ENCODE measurements around the gene CNGA3.

CNGA3 gene

GRCh38 chr2:98378901-98379300, 32.6 kb downstream of the CNGA3 start:
- DNase-seq: no peak

GRCh38 chr2:98379311-98380202, 33.3 kb downstream of the CNGA3 start:
- no peak for DNase-seq

GRCh38 chr2:98380203-98380535, 33.9 kb downstream of the CNGA3 start:
- DNase-seq: no peak

DNA sequence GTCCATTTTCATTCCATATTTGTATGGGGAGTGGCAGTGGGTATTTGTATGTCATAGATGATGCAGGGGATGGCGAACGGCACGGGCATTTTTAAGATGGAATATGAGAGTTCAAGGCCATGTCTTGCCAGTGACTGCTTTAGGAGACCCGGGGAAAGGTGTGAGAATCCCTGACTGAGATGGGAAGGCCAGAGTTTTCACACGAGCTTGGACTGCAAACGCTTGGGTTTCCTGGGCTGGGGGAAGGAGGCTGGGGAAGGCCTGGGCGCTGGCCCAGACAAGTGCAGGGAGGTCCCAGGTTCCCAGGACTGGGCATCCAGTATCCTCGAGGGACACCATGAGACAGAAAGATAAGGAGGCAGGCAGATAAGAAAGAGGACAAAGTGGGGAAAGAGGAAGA, 35.2 kb downstream of the CNGA3 start:
- DNase-seq: no peak

GRCh38 chr2:98382086-98382485, 35.8 kb downstream of the CNGA3 start:
- DNase-seq: no peak

- DNase-seq: no peak
Measured at GRCh38 chr2:98382739-98383138, 36.5 kb downstream of the CNGA3 start.

DNA sequence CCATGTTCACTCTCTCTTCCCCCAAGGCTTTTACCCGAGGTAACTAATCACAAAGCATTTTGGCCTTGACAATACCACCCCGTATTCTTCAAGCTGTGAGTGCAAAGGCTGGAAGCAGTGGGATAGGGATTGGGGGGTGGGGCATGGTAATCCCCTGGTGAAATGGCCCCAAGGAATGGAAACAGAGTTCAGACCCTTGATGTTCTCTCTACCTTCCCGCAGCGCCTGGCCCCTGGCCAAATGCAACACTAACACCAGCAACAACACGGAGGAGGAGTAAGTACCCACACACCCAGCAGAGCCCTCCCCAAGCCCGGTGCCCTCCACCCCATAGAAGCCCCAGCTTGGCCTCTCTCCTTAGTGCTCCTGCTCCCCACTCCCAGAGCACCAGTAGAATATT, 36.9 kb downstream of the CNGA3 start:
- DNase-seq: no peak

DNA sequence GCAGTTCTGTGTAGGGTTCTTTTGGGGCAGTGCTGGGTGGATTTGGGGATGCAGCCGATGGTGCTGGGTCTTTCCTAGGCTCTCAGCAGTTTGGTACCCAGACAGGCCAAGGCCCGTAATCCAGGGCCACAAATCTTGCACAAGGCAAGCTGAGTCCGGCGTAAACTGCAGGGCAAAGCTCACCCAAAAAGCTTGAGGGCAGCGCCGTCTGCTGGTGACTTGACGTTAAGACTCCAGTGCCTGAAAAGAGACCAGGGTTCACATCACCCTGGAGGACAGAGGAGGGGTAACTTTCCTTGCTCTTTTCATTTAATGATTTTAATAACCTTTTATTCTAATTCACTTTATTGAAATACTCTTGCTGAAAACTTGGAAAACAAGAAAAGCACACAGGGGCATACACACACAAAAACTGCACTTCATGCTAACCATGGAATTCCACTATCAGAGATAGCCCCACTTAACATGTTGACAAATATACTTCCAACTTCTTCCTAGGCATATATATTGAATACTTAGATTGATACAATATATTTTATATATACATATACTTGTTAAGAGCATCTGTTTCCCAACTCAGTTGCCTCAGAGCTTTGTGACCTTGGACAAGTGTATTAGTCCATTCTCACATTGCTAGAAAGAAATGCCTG, 38.9 kb downstream of the CNGA3 start:
- peak; percentile 60 for DNase-seq

DNA sequence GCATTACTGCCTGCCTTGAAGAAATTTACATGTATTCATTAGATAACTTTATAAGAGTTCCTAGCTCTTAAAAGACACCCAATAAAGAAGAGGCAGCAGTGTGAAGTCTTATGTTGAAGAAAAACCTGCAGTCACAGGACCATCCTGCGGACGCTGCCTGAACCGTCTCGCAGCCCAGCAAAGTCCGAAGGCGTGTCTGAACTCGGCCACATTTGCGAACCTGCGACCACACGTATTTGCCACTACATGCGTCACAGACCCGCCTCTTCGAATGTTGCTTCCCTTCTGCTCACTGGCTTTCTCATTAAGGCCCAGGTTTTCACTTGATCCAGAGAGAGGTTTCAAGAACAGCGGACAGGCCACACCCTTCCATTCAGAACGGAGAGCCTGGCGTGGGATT, 41.2 kb downstream of the CNGA3 start:
- DNase-seq: no peak

GRCh38 chr2:98388081-98388480, 41.8 kb downstream of the CNGA3 start:
- no peak for DNase-seq

DNA sequence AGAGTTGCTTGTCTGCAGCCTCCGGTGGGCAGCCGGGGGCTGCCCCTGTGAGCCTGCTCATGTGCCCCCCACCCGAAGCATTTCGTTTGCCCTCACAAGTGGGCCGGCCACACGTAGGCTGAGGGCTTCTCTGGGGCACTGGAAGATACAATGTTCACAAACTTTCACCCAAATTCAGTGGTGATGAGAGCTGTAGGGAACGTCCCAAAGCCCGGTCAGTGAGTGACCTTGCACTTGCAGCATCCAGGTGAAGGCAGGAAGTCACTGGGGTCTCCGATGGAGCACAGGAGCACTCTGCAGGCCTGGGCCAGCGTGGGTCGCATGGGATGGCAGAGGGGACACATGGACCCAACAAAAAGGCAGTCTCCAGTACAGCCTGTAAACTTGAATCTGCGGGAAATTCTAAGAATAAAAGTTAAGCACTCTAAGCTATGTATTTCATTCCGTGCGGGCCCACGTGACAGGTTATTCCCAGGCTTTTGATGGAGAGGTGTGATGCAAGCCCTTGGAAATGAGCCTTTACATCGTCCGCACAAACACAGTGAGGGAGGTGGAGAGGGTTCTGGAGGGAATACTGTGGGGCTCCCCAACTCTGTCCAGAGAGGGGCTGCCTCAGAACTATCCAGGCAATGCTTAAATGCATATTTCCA, 42.5 kb downstream of the CNGA3 start:
- DNase-seq: no peak

GRCh38 chr2:98389251-98389605, 43.0 kb downstream of the CNGA3 start:
- no peak for DNase-seq

- no peak for DNase-seq
Measured at GRCh38 chr2:98390571-98391476, 44.6 kb downstream of the CNGA3 start.

DNA sequence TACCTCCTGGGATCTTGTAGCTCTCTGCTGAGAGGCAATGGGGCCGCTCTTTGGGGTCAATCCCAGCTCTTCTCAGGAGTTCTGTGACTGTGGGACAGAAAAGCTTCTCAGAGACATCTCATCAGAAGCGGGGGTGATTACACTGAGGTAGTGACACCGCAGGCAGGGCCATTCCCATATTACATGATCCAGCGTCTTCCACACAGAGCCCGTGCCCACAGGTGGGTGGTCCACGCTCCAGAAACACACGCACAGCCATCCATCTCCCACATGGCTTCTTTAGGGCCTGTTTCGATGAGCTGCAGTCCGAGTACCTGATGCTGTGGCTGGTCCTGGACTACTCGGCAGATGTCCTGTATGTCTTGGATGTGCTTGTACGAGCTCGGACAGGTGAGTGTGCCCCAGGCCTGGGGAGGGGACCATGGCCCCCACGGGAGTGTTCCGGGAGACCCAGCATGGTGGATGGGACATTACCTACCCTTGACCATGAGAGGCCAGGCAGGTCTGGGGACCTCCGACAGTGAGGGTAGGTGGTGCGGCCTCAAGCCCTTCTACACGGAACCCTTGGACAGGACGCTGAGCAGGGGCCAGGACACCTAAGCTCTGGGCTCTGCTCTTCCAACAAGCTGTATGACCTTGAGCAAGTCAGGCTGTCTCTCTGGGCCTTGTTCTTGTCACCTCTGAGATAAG, 45.5 kb downstream of the CNGA3 start:
- no peak for DNase-seq

DNA sequence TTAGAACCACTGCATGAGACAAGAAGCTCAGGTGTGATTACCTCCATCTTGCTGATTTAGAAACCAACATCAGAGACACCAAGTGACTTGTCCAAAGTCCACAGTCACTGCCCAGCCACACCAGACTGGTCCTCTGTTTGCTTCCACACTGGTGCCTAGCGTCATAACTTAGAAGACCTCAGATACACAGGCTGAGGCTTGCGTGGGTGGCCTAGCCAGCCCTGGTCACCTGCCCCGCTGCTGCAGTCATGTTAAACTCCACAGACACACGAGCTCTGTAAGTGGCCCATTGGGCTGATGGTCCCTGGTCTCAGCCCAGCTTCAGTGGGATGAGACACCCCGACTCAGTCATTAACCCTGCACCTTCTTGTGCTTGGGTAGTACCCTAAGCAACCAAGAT, 47.1 kb downstream of the CNGA3 start:
- DNase-seq: no peak

DNA sequence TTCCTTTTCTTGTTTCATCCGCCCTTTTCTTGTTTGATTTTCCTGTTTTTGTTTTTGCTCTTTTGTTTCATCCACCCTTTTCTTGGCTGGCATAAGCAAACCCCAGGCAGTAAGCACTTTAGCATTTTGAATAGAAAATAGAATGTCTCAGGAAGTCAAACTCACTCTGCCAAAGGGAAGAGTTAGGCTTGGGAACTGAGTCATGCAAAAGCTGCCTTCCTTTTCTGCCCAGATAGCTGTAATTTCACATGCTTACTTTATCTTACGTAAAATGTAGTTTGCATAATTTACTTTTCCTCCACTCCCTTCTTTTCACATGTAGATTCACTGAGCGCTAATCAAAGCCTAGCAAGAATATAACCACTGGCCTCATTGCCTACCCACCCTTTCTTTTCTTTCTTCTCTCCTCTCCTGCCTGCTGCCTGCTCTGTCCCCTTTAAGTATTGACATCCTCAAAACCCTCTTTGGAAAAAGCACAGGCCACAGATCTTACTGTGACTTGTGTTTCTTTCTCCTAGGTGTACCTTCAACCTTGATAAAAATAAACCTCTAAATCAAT, 48.4 kb downstream of the CNGA3 start:
- DNase-seq: no peak

GRCh38 chr2:98395977-98396376, 49.7 kb downstream of the CNGA3 start:
- no peak for DNase-seq

- DNase-seq: no peak
Measured at GRCh38 chr2:98396745-98397355, 50.6 kb downstream of the CNGA3 start.

DNA sequence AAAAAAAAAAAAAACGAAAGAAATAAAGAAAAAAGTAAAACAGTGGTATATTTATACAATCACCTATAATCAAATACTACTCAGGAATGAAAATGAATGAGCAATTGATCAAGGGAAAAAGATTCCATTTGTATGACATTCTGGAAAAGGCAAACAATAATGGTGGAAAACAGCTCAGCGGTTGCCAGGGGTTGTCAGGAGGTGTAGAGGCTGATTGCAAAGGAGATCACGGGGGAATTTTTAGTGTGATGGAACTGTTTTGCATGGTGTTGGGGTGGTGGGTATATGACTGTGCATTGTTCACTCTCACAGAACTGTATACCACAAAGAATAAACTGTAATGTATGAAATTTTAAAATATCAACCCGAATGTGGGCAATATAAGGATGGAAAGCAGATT, 52.9 kb downstream of the CNGA3 start:
- no peak for DNase-seq

GRCh38 chr2:98403878-98404277, 57.6 kb downstream of the CNGA3 start:
- no peak for DNase-seq

DNA sequence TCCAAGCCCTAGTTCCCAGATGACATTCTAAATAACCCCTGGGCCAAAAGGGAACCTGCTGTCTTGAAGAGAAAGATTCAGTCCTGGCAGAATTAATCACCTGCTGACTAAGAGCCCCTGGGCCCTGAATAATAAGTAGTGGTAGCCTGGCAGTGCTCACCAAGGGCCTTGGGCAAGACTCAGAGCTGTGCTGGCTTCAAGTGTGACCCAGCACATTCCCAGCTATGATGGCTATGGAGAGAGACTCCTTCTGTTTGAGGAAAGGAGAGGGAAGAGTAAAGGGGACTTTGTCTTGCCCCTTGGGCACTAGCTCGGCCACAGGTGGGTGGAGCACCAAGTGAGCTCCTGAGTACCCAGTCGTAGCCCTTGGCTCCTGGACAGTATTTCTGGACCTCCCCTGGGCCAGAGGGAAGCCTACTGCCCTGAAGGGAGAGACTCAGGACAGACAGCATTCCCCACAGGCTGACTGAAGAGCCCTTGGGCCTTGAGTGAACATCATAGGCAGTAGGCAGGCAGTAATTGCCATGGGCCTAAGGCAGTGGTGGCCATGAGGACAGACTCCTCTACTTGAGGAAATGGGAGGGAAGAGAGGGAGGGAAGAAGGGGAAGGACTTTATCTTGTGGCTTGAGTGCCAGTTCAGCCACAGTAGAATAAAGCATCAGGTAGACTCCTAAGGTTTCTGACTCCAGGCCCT, 58.4 kb downstream of the CNGA3 start:
- DNase-seq: no peak

All from CD4-positive, alpha-beta T cell treated with Interleukin-15 for 1 hour (primary cell).